ENCODE data around the gene EXD3. TPM values are rescaled to one million over a fixed set of nuclear protein-coding genes. Genes with fewer than 3 reads are reported as not detected.

Gene EXD3
- total RNA-seq, 1 donor from 2014 or later, result 8.3 TPM

- ATAC-seq (no peak), DNase-seq (no peak)
- intact Hi-C loops (cut with micrococcal nuclease), result no loop called here
These were observed 116.7 kb downstream of the EXD3 start for GRCh38 chr9:137306066-137306849.

GRCh38 chr9:137305798-137306065 lies 117.2 kb downstream of the EXD3 start:
- no peak for DNase-seq
- intact Hi-C loops (cut with micrococcal nuclease), result no loop called here
- no peak for ATAC-seq

GRCh38 chr9:137305060-137305797 lies 117.7 kb downstream of the EXD3 start:
- intact Hi-C loops (cut with micrococcal nuclease), result no loop called here
- ATAC-seq (peak; percentile 36), DNase-seq (peak; percentile 65)

- no peak for DNase-seq
- no peak for ATAC-seq
- intact Hi-C loops (cut with micrococcal nuclease), result no loop called here
These were observed 118.4 kb downstream of the EXD3 start for GRCh38 chr9:137304383-137305059.

- ATAC-seq (no peak), DNase-seq (no peak)
- intact Hi-C loops (cut with micrococcal nuclease), result no loop called here
These were observed 119.0 kb downstream of the EXD3 start for GRCh38 chr9:137303893-137304382.

- DNase-seq (peak; percentile 20), ATAC-seq (no peak)
- intact Hi-C loops (cut with micrococcal nuclease), result no loop called here
These were observed 119.6 kb downstream of the EXD3 start for GRCh38 chr9:137303151-137303892.

GRCh38 chr9:137302449-137303150 lies 120.4 kb downstream of the EXD3 start:
- peak; percentile 11 for ATAC-seq
- intact Hi-C loops (cut with micrococcal nuclease), result no loop called here

GRCh38 chr9:137302118-137302448 lies 120.9 kb downstream of the EXD3 start, which contains the start of gene NRARP:
TSS of gene NRARP (minus strand) at chr9:137302271. CDS start at chr9:137301928, 343 bp downstream.
- peak; percentile 96 for DNase-seq
- intact Hi-C loops (cut with micrococcal nuclease), result no loop called here
- ATAC-seq, result peak; percentile 80

More at GRCh38 chr9:137302449-137303150, 120.4 kb downstream of the EXD3 start:
- no peak for DNase-seq

- DNase-seq (peak; percentile 56), ATAC-seq (peak; percentile 23)
- intact Hi-C loops (cut with micrococcal nuclease), result no loop called here
These were observed 121.6 kb downstream of the EXD3 start for GRCh38 chr9:137301081-137301947.

GRCh38 chr9:137300567-137301080 lies 122.3 kb downstream of the EXD3 start:
- DNase-seq (peak; percentile 28), ATAC-seq (no peak)
- intact Hi-C loops (cut with micrococcal nuclease), result no loop called here

- intact Hi-C loops (cut with micrococcal nuclease), result no loop called here
- DNase-seq, result peak; percentile 31
- no peak for ATAC-seq
These were observed 123.0 kb downstream of the EXD3 start for GRCh38 chr9:137299938-137300337.

- intact Hi-C loops (cut with micrococcal nuclease), result no loop called here
- DNase-seq (peak; percentile 37), ATAC-seq (no peak)
These were observed 123.8 kb downstream of the EXD3 start for GRCh38 chr9:137299203-137299565.

GRCh38 chr9:137298401-137299202 lies 124.4 kb downstream of the EXD3 start:
- intact Hi-C loops (cut with micrococcal nuclease), result no loop called here
- no peak for ATAC-seq
- DNase-seq, result peak; percentile 37

- DNase-seq, result peak; percentile 12
- no peak for ATAC-seq
- intact Hi-C loops (cut with micrococcal nuclease), result no loop called here
These were observed 125.0 kb downstream of the EXD3 start for GRCh38 chr9:137297966-137298365.

GRCh38 chr9:137296670-137297664 lies 126.0 kb downstream of the EXD3 start:
- intact Hi-C loops (cut with micrococcal nuclease), result no loop called here
- DNase-seq (peak; percentile 77), ATAC-seq (peak; percentile 50)
